HG02852 (cell line): Measurements from ENCODE around the gene LBHD1.
"Not testable (repeated sequence)": the region's sequence is repeated elsewhere in the genome, so short reads cannot be mapped to it uniquely, and the experiment has no call there.

Experiments
- ATAC-seq: cut with Tn5 transposase; IDR thresholded peaks from one replicate; pipeline ENCODE4 v1.9.1; 2021; ENCODE audit warnings: mild to moderate bottlenecking, moderate library complexity; ENCODE audit not compliant: unreplicated experiment

Gene LBHD1

DNA sequence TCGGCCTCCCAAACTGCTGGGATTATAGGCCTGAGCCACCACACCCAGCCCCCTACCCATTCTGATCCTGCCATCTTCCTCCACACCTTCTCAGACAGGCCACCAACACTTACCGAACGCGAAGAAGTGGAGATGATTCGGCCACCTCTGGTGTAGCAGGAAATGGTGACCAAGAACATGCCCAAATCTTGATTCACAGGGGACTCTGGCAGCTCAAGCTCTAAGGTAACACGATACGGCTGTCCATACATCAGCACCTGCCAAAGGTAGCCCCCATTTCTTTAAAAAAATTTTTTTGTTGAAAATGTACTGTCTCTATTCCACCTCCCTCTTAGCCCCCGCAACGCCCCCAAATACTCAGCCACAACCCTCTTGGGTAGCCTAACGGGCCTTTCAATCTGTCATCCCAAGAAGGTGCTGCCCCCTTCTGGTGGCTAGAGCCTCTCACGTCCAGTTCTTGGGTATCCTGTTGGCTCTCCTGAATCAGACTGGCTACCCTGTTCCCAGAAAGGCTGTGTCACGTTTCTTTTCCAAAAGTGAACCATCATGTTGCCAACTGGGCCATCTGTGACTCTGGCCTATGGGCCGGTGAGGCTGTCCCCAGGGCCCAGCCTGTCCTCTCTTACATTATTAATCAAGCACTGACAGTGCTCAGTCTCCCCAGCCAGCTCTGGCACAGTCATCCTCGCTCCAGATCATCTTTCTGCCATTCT, 22.5 kb upstream of the LBHD1 start:
- ATAC-seq, result no peak

DNA sequence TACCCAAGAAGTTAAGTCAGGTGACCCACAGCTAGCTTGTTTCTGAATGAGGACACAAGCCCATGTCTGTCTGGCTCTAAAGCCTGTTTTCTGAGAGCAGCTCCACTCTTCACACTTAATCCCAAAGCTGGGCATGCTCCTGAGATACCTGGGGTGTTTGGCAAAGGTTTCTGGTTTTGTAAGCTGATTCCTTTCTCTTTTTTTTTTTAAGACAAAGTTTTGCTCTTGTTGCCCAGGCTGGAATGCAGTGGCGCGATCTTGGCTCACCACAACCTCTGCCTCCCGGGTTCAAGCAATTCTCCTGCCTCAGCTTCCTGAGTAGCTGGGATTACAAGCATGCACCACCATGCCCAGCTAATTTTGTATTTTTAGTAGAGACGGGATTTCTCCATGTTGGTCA, 21.6 kb upstream of the LBHD1 start:
- not testable (repeated sequence) for ATAC-seq

DNA sequence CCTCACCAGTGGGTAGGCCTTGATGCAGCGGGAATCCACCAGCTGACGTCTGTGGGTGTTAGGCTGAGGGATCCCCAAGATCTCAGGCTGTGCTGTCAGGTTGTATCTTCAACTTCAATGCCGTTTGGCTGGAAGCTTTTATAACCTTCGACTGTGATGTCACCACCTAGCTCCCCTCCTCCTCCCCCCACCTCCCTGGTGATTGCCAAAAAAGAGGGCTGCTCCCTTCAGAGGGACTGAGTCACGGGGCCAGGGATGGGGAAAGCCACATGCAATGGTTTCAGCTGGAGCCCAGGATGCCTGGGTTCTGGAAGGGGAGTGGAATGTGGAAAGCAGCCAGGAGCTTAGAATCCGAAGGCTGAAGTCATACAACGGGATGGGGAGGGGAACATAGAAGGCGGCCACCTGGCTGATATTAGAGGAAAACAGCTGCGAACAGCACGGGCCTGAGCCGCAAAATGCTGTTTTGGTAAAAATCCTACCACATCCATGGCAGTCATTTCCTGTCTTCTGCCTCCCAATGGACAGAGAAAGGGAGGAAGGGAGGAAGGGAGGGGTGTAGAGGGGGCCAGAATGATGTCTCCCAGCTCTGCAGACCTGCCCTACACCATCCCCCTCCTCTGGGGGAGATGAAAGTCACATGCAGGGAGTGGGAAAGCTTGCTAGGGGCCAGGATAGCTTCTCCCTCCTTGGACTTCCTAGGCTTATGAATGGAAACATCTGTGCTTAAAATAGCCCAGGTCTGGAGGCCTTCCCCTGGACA, 17.5 kb upstream of the LBHD1 start, which contains the start of gene LRRN4CL:
Gene LRRN4CL (minus strand): TSS at position 110 of the 763 bp plus-strand sequence. CDS start 1,022 bp downstream, outside the sequence.
- ATAC-seq, result no peak

DNA sequence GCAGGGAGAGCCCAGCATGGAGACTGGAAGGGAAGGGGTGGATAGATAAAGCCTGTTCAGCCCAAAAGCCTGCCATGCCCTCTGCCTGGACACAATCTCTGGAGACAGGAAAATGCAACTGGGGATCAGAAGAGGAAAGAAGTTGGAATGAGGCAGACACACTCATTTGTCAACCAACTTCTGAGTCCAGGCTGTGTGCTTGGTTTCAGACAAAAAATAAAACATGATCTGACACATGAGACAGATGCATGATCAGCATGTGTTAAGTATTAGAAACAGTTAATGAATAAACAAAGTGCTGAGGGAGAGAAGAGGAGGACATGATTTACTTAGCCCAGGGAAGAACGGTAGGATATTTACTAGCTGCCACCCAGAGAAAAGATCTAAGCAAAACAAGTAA, 16.4 kb upstream of the LBHD1 start:
- no peak for ATAC-seq

DNA sequence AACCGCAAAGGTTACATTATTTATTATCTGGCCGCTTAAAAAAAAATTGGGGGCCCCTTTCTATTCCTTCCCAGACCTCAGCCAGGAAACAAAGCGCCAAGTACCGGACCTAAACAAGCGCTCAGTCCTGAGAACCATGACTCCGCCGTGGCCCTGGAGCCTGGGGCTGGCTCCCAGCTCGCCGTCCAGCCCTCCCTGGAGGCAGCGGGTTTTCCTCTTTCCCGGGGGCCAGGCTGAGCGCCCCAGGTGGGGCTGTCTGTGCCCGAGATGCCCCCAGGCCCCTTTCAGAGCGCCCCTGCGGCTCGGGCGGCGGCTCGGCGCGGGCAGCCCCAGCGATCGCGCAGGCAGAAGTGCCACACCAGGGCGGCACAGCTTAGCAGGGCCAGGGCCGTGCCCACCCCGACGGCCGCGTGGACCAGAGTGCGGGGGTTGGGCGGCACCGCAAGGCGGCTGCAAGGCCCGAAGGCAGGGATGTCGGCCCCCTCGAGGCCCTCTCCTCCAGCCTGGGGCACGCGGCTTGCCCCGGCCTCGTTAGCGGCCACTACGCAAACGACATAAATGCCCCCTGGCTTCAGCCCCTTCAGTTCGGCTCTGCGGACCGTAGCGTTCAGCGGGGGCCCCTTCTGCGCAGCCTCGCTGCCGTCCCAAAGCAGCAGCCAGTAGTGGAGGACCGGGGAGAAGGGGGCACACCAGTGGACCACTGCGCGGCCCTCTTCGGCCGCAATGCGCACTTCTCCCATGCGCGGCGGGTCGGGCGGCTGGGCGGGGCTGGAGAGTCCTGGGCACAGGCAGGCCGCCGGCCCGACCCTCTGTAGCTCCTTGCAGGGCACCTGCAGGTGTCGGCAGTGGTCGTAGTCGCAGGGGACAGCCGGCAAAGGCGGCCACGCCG, 15.7 kb upstream of the LBHD1 start:
- no peak for ATAC-seq

DNA sequence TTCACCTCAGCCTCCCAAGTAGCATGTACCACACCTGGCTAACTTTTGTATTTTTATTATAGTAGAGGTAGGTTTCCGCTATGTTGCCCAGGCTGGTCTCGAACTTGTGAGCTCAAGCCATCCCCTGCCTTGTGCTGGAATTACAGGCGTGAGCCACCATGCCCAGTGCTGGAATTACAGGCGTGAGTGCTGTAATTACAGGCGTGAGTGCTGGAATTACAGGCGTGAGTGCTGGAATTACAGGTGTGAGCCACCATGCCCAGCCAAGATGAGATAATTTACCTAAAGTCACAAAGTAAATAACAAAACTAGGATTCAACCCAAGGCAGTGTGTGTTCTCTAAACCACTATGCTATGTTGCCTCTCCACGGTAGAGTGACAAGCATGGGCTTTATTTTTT, 10.5 kb upstream of the LBHD1 start:
- ATAC-seq, result no peak

DNA sequence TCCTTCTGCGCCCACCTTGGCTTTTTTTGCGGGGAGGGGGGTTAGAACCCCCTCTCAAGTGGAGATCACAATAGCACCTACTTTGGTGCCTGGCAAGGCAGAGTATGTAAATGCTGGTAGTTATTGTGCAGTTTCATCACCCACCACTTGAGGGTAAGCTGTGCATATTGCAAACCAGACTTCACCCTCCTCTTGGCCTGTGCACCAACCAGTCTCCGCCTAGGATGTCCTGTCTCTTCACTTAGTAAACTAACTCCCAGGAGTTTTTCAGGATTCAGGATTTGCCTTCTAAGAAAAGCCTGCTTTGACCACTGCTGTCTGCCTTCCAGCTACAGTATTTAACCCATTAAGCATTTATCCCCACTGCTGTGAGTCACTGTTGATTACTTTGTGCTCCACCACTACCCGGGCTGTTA, 8.8 kb upstream of the LBHD1 start:
- no peak for ATAC-seq

DNA sequence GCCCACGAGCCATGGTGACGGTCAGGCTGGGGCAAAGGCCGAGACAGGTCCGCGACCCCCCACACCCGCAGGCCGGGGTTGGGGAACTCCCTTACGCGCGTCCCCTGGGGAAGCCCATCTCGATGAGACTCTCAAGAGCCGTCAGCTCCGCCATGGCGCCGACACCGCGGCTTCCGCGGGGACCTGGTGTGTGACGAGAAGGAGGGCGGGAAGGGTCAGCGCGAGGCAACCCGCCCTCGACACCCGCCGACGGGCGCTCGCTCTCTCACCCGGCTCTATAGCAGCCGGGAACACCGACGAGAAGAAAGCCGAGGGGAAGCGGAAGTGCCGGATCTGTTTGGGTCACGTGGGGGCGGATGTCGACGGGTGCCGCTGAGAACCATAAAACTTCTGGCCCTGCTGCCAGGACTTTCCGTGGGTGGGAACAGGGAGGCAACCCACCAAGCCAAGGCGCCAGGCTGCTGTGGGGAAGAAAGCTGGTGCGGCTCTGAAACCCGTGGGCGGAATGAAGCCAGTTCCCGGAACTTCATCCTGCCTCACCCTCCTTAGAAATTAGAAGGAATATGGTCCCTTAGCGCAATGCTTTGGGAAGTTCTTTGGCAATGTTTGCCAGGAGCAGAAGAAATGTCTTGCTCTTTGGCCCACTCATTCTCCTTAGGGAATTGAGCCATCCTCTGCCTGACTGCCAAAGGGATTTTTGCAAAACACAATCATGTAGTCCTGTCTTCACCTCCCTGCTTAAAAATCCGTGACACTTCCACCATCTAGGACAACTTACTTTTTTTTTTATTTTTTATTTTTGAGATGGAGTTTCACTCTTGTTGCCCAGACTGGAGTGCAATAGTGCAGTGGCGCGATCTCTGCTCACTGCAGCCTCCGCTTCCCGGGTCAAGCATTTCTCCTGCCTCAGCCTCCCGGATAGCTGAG, 7.0 kb upstream of the LBHD1 start, which contains the start of gene UBXN1:
Gene UBXN1 (minus strand): TSS at position 304 of the 927 bp plus-strand sequence. CDS start 150 bp downstream, at position 154.
- ATAC-seq, result peak; percentile 72

DNA sequence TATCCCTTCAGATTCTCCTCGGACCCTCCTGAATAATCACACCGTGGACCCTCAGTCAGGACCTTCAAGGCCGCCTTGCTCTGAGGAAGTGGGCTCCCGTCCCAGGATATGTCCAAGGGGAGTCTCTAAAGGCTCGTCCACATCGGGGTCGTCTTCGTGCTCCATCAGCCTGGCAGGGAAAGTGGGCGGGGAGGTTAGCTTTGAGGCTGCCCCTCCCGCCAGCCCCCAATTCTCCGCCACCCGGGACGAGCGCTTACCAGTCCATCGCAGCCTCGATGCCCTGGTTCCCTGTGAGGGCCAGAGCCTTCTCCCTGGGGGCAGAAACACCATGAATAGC, 6.3 kb upstream of the LBHD1 start:
- ATAC-seq, result no peak

DNA sequence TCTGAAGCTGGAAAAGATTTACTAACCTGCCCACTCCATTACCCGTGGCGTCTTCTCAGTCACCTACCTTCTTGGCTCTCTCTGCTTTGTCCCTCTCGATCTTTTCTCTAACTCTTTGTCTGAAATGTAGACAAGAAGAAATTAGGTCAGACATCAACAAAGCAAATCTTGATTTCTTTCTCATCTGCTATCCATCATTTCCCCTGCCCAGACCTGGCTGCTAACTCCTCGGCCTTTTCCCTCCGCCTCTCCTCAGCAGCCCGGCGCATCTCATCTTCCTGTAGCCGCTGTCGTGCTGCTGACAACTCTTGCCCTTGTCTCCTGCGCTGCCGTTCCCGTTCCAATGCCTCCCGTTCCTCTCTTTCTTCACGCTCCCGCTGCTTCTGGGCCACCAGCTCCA, 5.6 kb upstream of the LBHD1 start:
- ATAC-seq, result no peak

DNA sequence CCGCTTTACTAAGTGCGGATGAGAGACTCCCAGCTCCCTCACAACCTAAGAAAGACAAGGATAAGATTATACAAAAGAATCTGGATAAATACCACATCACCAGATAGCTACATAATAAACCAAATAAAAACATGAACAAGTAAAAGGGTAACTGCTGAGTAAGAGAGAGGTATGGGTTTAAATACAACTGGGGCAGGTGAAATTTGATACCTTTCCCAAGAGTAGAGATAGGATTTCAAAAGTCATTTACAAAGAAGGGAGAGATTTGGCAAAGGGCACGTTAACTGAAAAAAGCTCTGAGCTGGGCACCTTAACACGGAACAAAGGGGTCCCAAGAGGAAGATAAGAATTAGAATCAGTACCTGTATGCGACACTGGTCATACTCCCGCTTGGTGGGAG, 5.1 kb upstream of the LBHD1 start:
- ATAC-seq, result no peak

DNA sequence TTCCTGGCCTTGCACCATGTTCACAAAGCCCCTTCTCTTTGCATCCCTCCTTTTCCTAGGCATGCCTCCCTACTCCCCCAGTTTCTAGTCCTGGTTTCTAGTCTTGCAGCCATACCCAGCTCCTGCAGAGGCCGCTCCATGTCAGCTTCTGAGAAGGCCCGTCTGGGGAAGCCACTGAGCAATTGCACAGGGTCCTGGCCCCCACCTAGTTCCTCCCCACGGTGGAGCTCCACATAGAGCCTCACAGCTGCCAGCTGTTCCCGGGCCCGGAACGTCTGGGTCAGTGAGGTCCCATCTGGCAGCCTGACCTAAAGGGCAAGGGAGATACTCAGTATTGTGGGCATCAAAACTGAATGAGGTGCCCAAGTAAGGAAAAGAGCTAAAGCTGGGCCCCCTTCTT, 4.6 kb upstream of the LBHD1 start:
- no peak for ATAC-seq

DNA sequence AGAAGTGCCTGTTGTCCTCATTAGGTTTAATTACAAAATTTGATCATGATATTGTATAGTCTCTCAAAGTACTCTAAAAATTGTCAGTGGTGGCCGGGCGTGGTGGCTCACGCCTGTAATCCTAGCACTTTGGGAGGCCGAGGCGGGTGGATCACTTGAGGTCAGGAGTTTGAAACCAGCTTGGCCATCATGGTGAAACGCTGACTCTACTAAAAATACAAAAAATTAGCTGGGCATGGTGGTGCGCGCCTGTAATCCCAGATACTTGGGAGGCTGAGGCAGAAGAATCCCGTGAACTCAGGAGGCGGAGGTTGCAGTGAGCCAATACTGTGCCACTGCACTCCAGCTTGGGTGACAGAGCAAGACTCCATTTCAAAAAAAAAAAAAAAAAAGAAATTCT, 3.3 kb upstream of the LBHD1 start:
- ATAC-seq, result not testable (repeated sequence)

DNA sequence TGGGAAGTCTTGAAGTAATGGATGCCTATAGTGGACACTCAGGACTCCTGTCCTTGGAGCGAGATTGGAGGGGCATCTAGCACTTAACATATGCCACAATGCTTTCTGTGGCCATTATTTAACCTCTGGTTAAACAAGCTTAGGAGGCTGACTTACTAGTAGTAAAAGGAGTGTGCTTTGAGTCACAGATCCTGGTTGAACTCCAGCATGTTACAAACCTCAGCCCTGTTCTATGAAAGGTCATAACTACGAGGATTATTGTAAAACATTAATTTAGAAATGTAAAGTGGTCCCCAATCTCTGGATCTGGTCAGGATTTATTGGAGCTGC, 1.1 kb upstream of the LBHD1 start:
- no peak for ATAC-seq

DNA sequence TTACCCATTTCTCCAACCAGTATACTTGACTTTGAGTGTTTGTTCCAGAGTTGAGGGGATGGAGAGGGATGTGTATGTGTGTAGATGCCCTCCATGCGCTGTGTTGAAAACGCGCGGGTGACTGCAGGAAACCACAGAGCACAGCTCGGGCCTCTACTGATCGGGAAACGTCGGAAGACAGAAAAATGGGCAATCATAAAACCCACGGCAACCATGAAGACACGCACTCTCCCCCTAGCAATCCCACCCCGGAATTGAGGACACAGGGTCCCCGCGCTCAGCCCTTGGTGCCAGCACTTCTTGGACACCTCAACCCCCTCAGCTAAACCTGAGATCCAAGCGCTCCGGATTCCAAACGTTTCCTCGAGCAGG, 845 bp downstream of the LBHD1 start:
- ATAC-seq, result no peak

DNA sequence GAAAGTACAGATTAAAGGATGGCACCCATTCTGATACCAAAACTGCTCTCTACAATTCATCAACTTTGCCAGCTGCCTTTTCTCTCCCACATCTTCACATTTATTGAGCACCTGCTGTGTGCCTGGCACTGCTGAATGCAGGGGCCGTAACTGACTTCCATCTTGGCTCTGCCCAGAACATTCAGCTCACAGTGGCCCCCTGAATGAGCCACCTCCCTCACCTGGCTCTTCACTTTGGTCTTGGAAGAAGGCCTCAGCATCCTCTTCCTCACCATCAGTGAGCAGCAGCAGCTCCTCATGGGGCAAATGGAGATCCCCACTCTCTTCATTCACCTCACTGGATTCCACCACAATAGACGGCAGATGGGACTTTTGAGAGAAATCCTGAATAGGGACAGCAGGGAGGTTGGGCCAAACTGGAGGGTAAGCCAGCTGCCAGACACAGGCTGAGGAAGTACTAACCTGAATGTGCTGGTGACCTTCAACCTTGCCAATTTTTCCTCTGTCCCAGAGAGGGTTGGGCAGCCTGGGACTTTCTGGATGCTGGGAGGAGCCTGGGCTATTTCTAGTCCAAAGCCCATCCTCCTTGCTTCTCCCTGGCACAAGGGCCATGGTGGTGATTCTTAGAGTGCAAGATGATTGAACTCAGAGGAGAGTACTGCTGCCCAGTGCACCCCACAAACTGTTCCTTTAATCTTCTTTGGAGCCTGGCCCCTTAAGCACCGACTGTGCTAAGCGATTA, 2.5 kb downstream of the LBHD1 start:
- ATAC-seq, result no peak

DNA sequence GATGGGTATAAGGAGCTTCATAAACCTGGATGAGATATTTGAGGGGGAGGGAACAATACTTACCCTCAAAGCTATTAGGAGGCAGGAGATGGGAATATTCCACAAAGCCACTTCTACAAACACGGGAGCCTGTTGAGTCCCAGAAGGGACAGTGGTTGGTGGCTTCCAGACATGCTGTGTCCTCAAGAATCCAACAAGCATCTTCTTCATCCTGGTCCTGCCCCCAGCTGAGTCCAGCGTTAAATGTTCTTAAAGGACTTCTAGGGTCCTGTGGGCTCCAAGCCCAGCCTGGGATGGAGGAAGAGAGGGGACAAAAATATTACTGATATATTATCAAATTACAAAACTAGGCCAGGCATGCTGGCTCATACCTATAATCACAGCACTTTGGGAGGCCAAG, 4.6 kb downstream of the LBHD1 start:
- ATAC-seq, result no peak

DNA sequence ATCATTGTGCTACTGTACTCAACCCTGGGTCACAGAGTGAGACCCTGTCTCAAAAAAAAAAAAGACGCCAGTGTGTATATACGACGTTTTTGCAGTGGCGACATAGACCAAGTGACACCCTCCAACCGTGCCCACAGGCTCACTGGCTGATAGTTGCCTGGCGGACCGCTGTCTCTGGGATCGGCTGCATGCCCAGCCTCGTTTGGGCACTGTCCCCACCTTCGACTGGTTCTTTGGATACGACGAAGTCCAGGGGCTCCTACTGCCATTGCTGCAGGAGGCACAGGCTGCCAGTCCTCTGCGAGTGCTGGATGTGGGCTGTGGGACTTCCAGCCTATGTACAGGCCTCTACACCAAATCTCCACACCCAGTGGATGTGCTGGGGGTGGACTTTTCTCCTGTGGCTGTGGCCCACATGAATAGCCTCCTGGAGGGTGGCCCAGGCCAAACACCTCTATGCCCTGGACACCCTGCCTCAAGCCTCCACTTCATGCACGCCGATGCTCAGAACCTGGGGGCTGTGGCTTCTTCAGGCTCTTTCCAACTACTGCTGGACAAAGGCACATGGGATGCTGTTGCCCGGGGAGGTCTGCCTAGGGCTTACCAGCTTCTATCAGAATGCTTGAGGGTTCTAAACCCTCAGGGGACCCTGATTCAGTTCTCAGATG, 5.7 kb downstream of the LBHD1 start:
- ATAC-seq, result no peak

DNA sequence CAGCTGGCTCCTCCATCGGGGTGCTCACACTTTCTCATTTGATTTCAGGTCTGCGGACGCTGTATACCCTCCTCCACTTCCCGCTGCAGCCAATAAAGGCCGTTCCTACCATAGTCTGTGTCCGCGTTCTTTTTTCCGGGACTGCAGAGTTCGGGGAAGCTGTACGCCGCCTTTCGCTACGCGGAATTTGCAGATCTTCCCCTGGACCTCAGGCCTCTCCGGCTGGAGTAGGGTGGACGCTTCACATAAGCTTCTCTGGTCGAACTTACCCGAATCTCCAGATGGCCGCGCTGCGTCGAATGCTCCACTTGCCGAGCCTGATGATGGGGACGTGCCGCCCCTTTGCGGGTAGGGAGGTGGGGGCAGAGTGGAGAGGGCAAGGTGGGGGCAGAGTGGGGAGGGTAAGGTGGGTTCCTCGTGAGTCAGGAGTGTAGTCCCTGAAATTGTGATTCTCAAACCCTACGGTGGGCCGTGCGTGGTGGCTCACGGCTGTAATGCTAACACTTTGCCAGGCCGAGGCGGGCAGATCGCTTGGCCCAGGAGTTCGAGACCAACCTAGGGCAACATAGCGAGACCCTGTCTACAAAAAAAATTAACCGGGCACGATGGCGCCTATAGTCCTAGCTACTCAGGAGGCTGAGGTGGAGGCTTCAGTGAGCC, 6.3 kb downstream of the LBHD1 start:
- peak; percentile 11 for ATAC-seq
